Stimulated activated naive CD8-positive, alpha-beta T cell treated with anti-CD3 and anti-CD28 coated beads, Interleukin-15, Interleukin-2, amounts not matched to agents 100 ng/mL and 50 ng/mL, for 24 hours (primary cell): ENCODE results near the gene SLC5A10.

ENCODE experiments used
- H3K27ac Mint-ChIP-seq: one replicate; pipeline ENCODE4 v1.8.0; 2021; ENCODE audit warnings: mild to moderate bottlenecking, mixed read lengths
- H3K27me3 Mint-ChIP-seq: one replicate; pipeline ENCODE4 v1.8.0; 2021; ENCODE audit warnings: mixed read lengths
- H3K36me3 Mint-ChIP-seq: one replicate; pipeline ENCODE4 v1.8.0; 2021; ENCODE audit warnings: low read depth, mixed read lengths
- H3K4me1 Mint-ChIP-seq: one replicate; pipeline ENCODE4 v1.8.0; 2021; ENCODE audit warnings: low read depth, mixed read lengths
- H3K4me3 Mint-ChIP-seq: one replicate; pipeline ENCODE4 v1.8.0; 2021; ENCODE audit warnings: mild to moderate bottlenecking, mixed read lengths
- H3K9me3 Mint-ChIP-seq: one replicate; pipeline ENCODE4 v1.8.0; 2021; ENCODE audit warnings: mixed read lengths

Gene SLC5A10

DNA sequence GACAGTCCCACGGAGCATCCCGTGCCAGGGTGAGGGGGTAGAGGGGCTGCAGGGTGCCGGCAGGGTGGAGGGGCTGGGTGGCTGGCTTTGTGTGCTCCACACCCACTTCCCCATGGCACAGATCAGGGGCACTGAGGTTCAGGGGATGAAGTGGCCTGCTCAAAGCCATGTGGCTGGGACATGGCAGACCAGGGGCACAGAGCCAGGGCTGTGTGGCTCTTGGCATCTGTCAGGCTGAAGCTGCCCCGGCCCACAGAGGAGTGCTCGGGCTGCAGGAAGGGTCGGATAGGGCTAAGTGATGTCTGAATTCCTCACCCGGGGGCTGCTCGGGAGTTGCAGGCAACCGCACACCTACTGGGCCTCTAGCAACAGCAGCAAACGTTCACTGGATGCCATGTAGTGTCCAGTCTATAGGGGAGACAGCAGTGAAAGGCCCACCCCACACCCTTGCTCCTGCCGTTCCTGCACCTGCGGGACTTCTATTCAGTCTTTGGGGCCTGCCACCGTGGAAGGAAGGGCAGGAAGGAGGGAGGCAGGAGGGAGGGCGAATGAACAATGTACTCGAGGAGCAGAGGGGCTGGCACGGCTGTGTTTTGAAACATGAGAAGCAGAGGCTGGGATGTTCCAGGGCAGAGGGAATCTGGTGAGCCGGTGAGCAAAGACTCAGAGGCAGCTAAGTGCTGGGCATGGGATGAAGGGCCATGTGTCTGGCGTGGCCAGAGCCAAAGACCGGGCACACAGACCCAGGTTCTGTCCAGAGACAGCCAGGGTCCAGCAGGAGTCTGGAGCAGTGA lies 15.1 kb downstream of the SLC5A10 start:
- H3K27me3 Mint-ChIP-seq: no peaks in the 10 kb centered on the region
- H3K4me3 Mint-ChIP-seq: no peak overlapping the region
- peaks cover 21% of the 10 kb centered on the region for H3K4me1 Mint-ChIP-seq
- H3K27ac Mint-ChIP-seq: no peak overlapping the region
- H3K9me3 Mint-ChIP-seq: no peaks in the 10 kb centered on the region
- H3K36me3 Mint-ChIP-seq: peaks cover 7% of the 10 kb centered on the region

DNA sequence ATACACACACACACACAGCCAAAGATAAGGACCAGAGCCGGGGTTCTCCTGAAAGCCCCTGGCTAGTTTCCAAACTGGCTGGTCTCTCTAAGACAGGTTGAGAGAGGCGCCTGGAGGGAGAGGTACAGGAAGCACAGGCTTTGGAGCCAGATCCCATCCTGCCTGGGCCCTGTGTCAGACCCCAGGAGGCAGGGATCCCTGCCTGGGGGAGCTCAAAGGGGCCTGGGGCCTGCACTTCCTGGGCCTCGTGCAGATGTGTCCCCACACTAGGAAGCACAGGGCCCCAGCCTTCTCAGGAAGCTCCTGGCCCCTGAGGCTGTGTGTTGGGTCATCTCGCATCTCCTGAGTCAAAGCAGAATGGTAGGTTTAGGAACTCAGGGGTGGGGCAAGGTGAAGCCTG lies 16.0 kb downstream of the SLC5A10 start:
- no peak overlapping the region for H3K4me3 Mint-ChIP-seq

DNA sequence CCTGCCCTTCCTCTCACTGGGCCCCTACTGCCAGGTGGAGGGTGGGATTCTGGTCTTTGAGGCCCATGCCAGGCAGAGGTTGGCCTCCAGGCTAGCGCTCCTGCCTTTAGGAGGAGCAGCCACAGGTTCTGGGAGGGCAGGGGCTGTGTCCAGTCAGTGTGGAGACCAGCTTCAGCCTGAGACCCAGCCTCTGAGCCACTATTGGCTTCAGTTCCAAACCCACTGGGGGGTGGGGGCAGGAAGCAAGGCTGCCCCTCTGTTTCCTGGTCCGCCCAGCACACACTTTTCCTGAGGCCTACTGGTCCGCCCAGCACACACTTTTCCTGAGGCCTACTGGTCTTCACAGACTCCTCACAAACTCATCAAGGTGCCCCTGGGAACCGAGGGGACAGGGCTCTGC lies 16.4 kb downstream of the SLC5A10 start:
- peaks cover 10% of the 10 kb centered on the region for H3K36me3 Mint-ChIP-seq
- H3K4me1 Mint-ChIP-seq: peaks cover 10% of the 10 kb centered on the region
- H3K27ac Mint-ChIP-seq: no peak overlapping the region
- no peaks in the 10 kb centered on the region for H3K9me3 Mint-ChIP-seq
- no peaks in the 10 kb centered on the region for H3K27me3 Mint-ChIP-seq
- no peak overlapping the region for H3K4me3 Mint-ChIP-seq

More for the DNA sequence above, 16.0 kb downstream of the SLC5A10 start:
- Mint-ChIP-seq H3K27ac (no peak overlapping the region), H3K36me3 (peaks cover 7% of the 10 kb centered on the region), H3K4me1 (peaks cover 13% of the 10 kb centered on the region), H3K27me3 (no peaks in the 10 kb centered on the region), H3K9me3 (no peaks in the 10 kb centered on the region)

DNA sequence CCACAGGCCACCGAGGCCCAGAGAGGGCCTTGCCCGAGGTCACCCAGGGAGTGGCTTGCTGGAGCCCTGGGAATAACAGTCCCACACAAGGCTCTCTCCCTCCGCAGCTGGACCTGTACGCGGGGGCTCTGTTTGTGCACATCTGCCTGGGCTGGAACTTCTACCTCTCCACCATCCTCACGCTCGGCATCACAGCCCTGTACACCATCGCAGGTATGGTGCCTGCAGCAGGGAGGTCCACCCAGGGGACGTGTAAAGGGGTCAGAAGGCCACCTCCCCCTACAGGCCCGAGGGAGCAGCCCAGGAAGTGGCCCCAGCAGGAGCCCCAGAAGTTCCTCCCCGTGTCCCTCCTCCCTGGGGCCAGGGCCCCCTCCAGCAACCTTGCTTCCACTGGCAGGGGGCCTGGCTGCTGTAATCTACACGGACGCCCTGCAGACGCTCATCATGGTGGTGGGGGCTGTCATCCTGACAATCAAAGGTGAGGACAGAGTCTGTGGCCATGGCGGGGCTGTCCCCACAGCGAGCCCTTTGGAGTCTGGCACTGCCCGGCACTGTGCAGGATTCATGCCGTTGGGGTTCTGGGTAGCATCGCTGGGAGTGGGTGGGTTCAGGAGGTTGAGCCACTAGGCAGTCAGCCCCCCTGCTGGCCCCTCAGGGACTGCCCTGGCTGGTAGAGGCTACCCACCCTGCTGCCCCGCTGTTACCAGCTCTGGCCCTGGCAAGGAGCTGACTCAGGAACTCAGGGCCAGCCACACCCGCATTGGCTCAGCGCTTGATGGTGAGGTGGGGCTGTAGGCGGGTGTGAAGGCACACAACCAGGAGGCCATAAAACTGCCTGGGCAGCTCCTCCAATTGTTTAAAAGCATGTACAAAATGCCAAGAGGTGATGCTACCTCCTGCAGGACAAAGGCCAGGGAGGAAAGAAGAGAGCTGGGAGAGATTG lies 17.3 kb downstream of the SLC5A10 start:
- H3K27ac Mint-ChIP-seq: no peak overlapping the region
- no peak overlapping the region for H3K4me3 Mint-ChIP-seq
- H3K36me3 Mint-ChIP-seq: peaks cover 12% of the 10 kb centered on the region
- H3K27me3 Mint-ChIP-seq: no peaks in the 10 kb centered on the region
- no peaks in the 10 kb centered on the region for H3K9me3 Mint-ChIP-seq
- peaks cover 15% of the 10 kb centered on the region for H3K4me1 Mint-ChIP-seq

DNA sequence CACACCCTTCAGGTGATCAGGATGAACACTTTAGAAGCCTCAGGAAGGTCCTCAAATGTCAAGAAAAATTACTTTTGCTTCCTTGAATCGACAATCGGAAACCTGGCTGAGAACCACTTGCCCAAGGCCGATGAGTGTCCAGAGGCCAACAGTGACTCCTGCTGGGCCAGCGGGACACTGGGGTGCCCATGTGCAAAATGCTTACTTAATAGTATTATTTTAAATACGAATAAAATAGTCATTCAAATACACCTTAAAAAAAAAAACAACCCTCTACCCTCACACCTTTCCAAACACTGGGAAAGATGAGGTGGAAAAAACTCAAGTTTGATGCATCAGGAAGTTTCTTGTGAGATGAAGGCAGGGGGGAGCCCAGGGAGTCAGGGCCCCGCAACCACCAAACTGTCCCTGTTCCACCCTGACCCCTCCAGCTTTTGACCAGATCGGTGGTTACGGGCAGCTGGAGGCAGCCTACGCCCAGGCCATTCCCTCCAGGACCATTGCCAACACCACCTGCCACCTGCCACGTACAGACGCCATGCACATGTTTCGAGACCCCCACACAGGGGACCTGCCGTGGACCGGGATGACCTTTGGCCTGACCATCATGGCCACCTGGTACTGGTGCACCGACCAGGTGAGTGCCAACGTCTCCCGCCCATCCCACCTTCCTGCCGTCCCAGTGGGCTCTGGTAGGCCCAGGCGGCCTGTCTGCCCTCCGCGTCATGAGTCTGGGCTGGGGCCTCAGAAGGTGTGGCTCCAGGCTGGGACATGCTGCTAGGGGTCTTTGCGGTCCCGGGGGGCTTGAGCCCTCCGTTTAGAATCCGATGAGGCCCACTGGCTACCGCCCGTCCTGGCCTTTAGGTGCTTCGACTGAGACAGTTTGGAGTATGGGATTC lies 18.9 kb downstream of the SLC5A10 start:
- no peak overlapping the region for H3K27ac Mint-ChIP-seq
- H3K4me1 Mint-ChIP-seq: peaks cover 25% of the 10 kb centered on the region
- no peak overlapping the region for H3K4me3 Mint-ChIP-seq
- H3K27me3 Mint-ChIP-seq: no peaks in the 10 kb centered on the region
- no peaks in the 10 kb centered on the region for H3K9me3 Mint-ChIP-seq
- H3K36me3 Mint-ChIP-seq: peaks cover 15% of the 10 kb centered on the region

DNA sequence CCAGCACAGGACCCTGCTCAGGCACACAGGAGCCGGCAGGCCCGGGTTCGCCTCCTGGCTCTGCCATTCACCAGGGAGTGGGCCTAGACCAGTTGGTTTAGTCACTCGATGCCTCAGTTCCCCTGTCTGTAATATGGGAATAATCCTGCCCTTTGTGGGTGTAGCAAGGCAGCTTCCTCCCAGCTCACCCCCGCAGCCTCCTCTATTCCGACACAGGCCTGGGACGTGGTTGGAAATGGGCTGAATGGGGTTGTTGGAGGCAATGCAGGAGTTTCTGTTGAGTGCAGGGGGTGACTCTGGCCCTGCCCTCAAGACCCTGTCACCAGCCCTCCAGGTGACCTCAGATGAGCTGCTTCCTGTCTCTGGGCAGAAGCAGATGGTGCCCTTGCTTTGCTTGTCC lies 19.8 kb downstream of the SLC5A10 start:
- H3K27me3 Mint-ChIP-seq: no peaks in the 10 kb centered on the region
- H3K9me3 Mint-ChIP-seq: no peaks in the 10 kb centered on the region
- peaks cover 17% of the 10 kb centered on the region for H3K36me3 Mint-ChIP-seq
- no peak overlapping the region for H3K27ac Mint-ChIP-seq
- peaks cover 25% of the 10 kb centered on the region for H3K4me1 Mint-ChIP-seq
- no peak overlapping the region for H3K4me3 Mint-ChIP-seq

DNA sequence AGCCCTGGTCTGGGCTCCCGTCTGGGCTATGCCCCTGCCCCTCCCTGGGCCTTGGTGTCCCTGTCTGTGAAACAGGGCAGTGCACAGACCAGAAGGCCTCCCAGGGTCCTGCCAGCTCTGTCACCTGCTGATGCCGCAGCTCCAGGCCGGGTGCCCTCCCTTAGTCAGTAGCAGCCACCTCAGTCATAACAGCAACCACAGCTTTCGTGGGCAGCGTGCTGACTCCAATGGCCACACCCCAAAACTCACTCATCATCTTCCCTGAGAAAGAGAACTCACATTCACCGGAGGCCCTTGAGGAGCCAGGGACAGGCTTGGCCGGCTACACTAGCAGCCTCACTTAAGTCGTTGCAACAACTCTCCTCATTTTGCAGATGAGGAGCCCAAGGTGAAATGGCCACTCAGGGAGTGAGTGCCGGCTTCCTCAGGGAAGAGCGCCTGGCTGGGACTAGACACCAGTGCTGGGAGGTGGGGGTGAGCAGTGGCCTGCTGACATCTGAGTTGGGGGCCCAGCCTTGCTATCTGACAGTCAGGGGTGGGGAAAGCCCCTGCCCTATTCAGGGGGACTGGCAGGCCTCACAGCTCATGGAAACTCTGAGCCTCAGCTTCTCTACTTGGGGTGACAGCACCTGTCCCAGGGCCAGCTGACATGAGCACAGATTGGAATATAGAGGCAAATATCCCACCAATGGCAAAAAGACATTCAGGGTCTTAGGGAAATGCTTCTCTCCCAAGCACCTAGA lies 22.6 kb downstream of the SLC5A10 start:
- Mint-ChIP-seq H3K27me3 (no peaks in the 10 kb centered on the region), H3K36me3 (peaks cover 22% of the 10 kb centered on the region), H3K4me3 (no peak overlapping the region), H3K9me3 (no peaks in the 10 kb centered on the region), H3K4me1 (peaks cover 21% of the 10 kb centered on the region), H3K27ac (peak overlapping the region; percentile 58)

DNA sequence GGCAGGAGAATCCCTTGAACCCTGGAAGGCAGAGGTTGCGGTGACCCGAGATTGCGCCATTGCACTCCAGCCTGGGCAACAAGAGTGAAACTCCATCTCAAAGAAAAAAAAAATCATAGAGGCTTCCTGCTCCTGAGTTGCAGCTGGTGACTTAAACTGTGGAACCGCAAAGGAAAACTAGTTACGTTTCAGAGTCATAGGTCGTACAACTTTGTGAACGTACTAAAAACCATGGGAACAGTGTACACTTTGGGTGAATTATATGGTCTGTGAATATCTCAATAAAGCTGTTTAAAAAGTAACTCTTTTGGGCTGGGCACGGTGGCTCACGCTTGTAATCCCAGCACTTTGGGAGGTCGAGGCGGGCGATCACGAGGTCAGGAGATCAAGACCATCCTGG lies 23.6 kb downstream of the SLC5A10 start:
- H3K4me1 Mint-ChIP-seq: peaks cover 16% of the 10 kb centered on the region
- no peak overlapping the region for H3K4me3 Mint-ChIP-seq
- H3K36me3 Mint-ChIP-seq: peaks cover 17% of the 10 kb centered on the region
- no peaks in the 10 kb centered on the region for H3K27me3 Mint-ChIP-seq
- H3K9me3 Mint-ChIP-seq: no peaks in the 10 kb centered on the region
- H3K27ac Mint-ChIP-seq: no peak overlapping the region

DNA sequence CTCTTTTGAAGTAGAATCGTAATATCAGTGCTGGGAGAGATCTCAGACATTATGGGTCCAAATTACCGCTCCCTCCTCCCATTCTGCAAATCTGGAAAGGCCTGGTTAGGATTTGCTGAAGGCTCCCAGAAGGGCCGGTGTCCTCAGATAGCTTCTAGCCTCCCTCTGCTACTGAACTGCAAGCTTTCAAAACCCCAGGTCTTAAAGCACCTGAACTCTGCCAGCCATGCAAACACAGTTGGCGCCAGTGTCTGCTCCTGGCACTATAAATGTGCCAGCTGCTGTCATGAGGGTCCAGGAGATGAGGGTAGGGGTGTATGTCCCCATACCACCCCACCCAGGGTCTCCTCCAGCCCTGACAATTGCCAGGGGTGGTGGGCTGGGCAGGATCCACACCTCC lies 24.2 kb downstream of the SLC5A10 start:
- Mint-ChIP-seq H3K4me1 (peaks cover 16% of the 10 kb centered on the region), H3K27me3 (no peaks in the 10 kb centered on the region), H3K9me3 (no peaks in the 10 kb centered on the region), H3K27ac (no peak overlapping the region), H3K4me3 (no peak overlapping the region), H3K36me3 (peaks cover 15% of the 10 kb centered on the region)

DNA sequence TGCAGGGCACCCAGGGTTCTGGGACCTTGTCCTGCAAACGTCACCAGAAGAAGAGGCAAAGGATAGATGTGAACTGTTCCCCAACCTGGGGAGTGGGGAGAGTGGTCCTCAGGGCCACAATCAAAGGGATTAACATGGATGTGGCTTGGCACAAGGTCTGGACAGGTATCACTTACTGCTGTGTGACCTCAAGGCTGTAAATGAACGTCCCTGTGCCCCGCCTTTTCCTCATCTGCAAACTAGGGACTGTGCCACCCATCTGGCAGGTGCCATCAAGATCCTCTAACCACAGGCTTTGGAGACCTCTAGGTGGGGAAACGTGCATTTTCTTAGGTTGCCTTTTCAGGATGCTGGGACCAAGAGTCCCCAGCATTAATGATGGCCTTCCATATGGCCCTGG lies 25.1 kb downstream of the SLC5A10 start:
- Mint-ChIP-seq H3K4me1 (peaks cover 16% of the 10 kb centered on the region), H3K9me3 (no peaks in the 10 kb centered on the region), H3K36me3 (peaks cover 15% of the 10 kb centered on the region), H3K27ac (no peak overlapping the region), H3K27me3 (no peaks in the 10 kb centered on the region), H3K4me3 (no peak overlapping the region)

DNA sequence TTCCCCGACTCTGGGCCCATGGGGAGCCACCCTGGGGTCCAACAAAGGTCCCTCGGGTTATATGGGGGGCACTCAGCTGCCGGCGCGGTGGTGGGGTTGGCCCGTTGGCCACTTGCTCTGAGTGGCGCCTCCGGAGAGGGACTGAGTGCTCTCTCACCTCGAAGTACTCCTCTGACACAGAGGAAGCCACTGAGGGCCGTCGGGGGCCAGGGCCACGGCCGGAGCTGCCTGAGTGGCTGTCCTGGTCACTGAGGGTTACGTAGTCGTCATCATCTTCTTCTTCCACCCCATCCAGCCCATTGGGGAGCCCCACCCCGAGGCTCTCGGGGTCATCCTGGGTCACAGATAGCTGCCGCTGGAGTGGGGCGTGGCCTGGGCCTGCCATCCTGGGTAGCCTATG lies 25.7 kb downstream of the SLC5A10 start:
- H3K9me3 Mint-ChIP-seq: no peaks in the 10 kb centered on the region
- no peak overlapping the region for H3K4me3 Mint-ChIP-seq
- H3K27me3 Mint-ChIP-seq: no peaks in the 10 kb centered on the region
- peaks cover 16% of the 10 kb centered on the region for H3K4me1 Mint-ChIP-seq
- peaks cover 15% of the 10 kb centered on the region for H3K36me3 Mint-ChIP-seq
- no peak overlapping the region for H3K27ac Mint-ChIP-seq

DNA sequence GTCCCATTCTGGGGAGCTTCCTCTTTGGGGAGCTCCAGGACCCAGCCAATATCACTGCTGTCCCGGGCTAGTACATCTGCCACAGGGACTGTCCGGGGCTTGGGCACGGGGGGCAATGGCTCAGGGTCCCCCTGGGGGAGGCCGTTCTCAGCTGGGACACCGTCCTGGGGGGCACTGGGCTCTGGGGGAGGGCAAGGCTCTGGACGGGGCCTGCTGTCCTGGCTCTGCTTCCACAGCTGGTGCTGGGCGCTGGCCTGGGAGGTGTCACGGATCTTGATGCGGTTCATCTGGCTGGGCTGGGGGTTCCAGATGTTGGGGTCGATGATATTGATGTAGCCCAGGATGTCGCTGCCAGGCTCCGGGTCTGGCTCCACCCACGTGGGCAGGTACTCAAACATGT lies 26.1 kb downstream of the SLC5A10 start:
- Mint-ChIP-seq H3K27ac (no peak overlapping the region), H3K36me3 (peaks cover 15% of the 10 kb centered on the region), H3K9me3 (no peaks in the 10 kb centered on the region), H3K4me3 (no peak overlapping the region), H3K4me1 (peaks cover 16% of the 10 kb centered on the region), H3K27me3 (no peaks in the 10 kb centered on the region)

DNA sequence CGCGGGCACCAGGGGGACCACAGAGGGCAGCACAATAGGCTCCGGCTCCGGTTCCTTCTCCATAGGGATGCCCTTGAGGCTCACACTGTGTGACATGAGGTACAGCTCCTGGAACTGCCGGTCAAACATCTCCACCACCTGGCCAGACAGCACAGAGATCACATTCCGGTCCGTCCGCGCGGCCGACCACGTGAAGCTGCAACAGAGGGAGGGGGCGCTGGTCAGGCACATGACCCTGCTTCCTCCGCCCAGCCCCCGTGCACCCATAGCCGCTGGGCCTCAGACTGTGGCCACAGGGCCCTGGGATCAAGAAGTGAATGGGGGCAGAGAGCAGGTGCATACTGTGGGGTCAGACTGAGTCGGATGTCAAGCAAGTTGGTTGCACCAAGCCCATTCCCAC lies 26.7 kb downstream of the SLC5A10 start:
- Mint-ChIP-seq H3K27me3 (no peaks in the 10 kb centered on the region), H3K4me3 (no peak overlapping the region), H3K27ac (no peak overlapping the region), H3K36me3 (peaks cover 10% of the 10 kb centered on the region), H3K9me3 (no peaks in the 10 kb centered on the region), H3K4me1 (peaks cover 12% of the 10 kb centered on the region)

DNA sequence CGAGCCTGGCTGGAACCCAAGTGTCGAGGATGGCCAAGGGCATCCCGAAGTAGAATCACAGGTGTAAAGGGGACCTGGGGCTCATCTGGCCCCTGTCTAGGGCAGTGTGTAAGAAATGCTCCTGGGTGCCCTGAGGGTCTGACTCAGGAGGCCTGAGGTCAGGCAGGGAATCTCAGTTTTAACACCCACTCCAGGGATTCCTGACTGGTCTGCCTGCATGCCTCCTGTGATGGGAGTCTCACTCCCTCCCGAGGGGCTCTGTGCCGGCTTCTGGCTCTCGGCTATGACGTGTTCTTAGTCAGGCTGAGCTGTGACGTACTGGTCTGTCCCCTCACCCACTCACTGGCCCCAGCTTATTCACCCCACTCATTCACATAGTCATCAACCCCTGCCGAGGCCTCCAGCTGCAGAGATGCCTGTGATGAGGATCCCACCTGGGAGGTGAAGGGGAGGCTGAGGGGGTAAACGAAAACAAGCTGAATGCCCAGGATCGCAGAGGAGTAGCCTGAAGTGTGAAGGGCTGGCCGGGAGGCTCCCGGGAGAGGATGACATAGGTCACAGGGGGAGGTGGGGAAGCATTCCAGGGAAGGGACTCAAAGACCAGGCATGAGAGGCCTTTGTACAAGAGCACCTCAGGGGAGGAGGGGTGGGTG lies 28.8 kb downstream of the SLC5A10 start:
- Mint-ChIP-seq H3K9me3 (no peaks in the 10 kb centered on the region), H3K4me3 (no peak overlapping the region), H3K4me1 (no peaks in the 10 kb centered on the region), H3K27me3 (no peaks in the 10 kb centered on the region), H3K36me3 (peaks cover 7% of the 10 kb centered on the region), H3K27ac (no peak overlapping the region)
